ENCODE data around the gene SINHCAF.

The SINHCAF gene

DNA sequence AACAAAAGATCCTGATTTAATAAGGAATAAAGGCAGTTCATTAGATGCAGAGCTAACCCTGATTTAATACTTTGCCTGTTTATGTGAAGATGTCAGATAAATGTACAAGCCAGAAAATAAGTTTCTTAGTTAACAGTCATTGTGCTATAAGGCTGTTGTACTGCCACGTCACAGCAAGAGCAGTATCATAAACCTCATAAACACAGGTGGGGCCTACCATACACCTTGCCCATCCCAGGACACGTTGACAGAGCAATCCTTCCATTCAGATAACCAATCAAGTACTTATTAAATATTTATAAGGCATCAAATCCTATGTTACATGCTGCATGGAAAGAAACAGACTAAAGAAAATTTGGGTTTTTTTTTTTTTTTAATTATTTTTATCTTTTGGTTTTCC is 36.5 kb downstream of the SINHCAF start:
- Histone ChIP-seq H3K79me2 (ENCODE audit: low read length) (peaks cover 50% of the 10 kb centered on the region), H3K36me3 (replicated peaks; ENCODE audit: insufficient read depth, low read length) (peaks cover 11% of the 10 kb centered on the region), H3K4me1 (ENCODE audit: low read length) (no peaks in the 10 kb centered on the region), H3K9me3 (replicated peaks; ENCODE audit: insufficient read depth, low read length) (no peaks in the 10 kb centered on the region), H3K27me3 (replicated peaks; ENCODE audit: insufficient read depth, low read length) (no peaks in the 10 kb centered on the region), H2AFZ (ENCODE audit: low read length) (no peak overlapping the region), H3K9me2 (replicated peaks; ENCODE audit: insufficient read depth, low read length) (no peaks in the 10 kb centered on the region), H3K27ac (ENCODE audit: low read length) (no peak overlapping the region), H3K4me2 (ENCODE audit: low read depth, low read length) (no peak overlapping the region), H4K20me1 (ENCODE audit: insufficient read depth, low read length) (no peaks in the 10 kb centered on the region), H3K4me3 (ENCODE audit: low read length) (no peak overlapping the region), H3F3A (ENCODE audit: insufficient read depth, low read length) (no peaks in the 10 kb centered on the region), H3K9ac (ENCODE audit: low read length) (no peak overlapping the region)
- TF ChIP-seq CTCF (IDR thresholded peaks at IDR 0.05; ENCODE audit: low read length) (no peak), EZH2phosphoT487 (IDR thresholded peaks at IDR 0.05; ENCODE audit: low read length) (no peak), EZH2 (optimal IDR thresholded peaks at IDR 0.05; ENCODE audit: low read depth, low read length) (no peak)
- no peak for DNase-seq

DNA sequence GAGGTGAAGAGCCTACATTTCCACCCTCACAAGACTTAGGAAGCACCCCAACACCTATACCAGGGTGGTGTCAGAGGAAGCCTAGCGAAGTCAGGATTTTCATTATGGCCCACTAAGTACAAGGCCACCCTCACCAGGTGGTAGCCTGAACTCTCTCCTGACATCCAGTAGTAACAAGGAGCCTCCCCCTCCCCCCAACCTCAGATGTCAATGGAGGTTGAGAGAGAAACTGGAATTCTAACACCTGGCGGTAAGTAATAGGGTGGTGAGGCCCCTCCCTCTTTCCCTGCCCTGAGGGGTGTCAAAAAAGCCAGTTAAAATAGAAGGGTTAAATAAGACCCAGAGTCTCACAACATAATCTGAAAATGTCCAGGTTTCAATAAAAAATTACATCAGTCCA is 37.6 kb downstream of the SINHCAF start:
- H3K4me2 ChIP-seq (ENCODE audit: low read depth, low read length), result no peak overlapping the region
- peaks cover 47% of the 10 kb centered on the region for H3K79me2 ChIP-seq (ENCODE audit: low read length)
- no peak overlapping the region for H3K9ac ChIP-seq (ENCODE audit: low read length)
- no peaks in the 10 kb centered on the region for H3K4me1 ChIP-seq (ENCODE audit: low read length)
- H2AFZ ChIP-seq (ENCODE audit: low read length), result no peak overlapping the region
- no peaks in the 10 kb centered on the region for H3F3A ChIP-seq (ENCODE audit: insufficient read depth, low read length)
- H3K9me3 ChIP-seq (replicated peaks; ENCODE audit: insufficient read depth, low read length), result no peaks in the 10 kb centered on the region
- H3K27me3 ChIP-seq (replicated peaks; ENCODE audit: insufficient read depth, low read length), result no peaks in the 10 kb centered on the region
- TF ChIP-seq EZH2phosphoT487 (IDR thresholded peaks at IDR 0.05; ENCODE audit: low read length) (no peak), EZH2 (optimal IDR thresholded peaks at IDR 0.05; ENCODE audit: low read depth, low read length) (no peak), CTCF (IDR thresholded peaks at IDR 0.05; ENCODE audit: low read length) (no peak)
- H3K27ac ChIP-seq (ENCODE audit: low read length), result no peak overlapping the region
- H3K9me2 ChIP-seq (replicated peaks; ENCODE audit: insufficient read depth, low read length), result no peaks in the 10 kb centered on the region
- no peak overlapping the region for H3K4me3 ChIP-seq (ENCODE audit: low read length)
- no peak for DNase-seq
- H3K36me3 ChIP-seq (replicated peaks; ENCODE audit: insufficient read depth, low read length), result peaks cover 16% of the 10 kb centered on the region
- H4K20me1 ChIP-seq (ENCODE audit: insufficient read depth, low read length), result no peaks in the 10 kb centered on the region

GRCh38 chr12:31280183-31280582 is 45.8 kb downstream of the SINHCAF start:
- no peaks in the 10 kb centered on the region for H3F3A ChIP-seq (ENCODE audit: insufficient read depth, low read length)
- no peak overlapping the region for H3K9ac ChIP-seq (ENCODE audit: low read length)
- peaks cover 10% of the 10 kb centered on the region; the same call in 1 of the 2 replicates for H3K36me3 ChIP-seq (replicated peaks; ENCODE audit: insufficient read depth, low read length)
- H3K79me2 ChIP-seq (ENCODE audit: low read length), result no peaks in the 10 kb centered on the region
- H3K4me1 ChIP-seq (ENCODE audit: low read length), result no peaks in the 10 kb centered on the region
- no peak overlapping the region for H2AFZ ChIP-seq (ENCODE audit: low read length)
- H3K4me3 ChIP-seq (ENCODE audit: low read length), result no peak overlapping the region
- no peak for DNase-seq
- no peaks in the 10 kb centered on the region for H3K27me3 ChIP-seq (replicated peaks; ENCODE audit: insufficient read depth, low read length)
- no peak overlapping the region for H3K27ac ChIP-seq (ENCODE audit: low read length)
- no peaks in the 10 kb centered on the region for H4K20me1 ChIP-seq (ENCODE audit: insufficient read depth, low read length)
- H3K9me2 ChIP-seq (replicated peaks; ENCODE audit: insufficient read depth, low read length), result no peaks in the 10 kb centered on the region
- no peak for TF ChIP-seq EZH2phosphoT487 (IDR thresholded peaks at IDR 0.05; ENCODE audit: low read length)
- TF ChIP-seq CTCF (IDR thresholded peaks at IDR 0.05; ENCODE audit: low read length), result no peak
- TF ChIP-seq EZH2 (optimal IDR thresholded peaks at IDR 0.05; ENCODE audit: low read depth, low read length), result no peak
- no peaks in the 10 kb centered on the region for H3K9me3 ChIP-seq (replicated peaks; ENCODE audit: insufficient read depth, low read length)
- H3K4me2 ChIP-seq (ENCODE audit: low read depth, low read length), result no peak overlapping the region
